Endothelial cell (in vitro differentiated cells): ENCODE measurements around the gene MAP2K3. TPM values are rescaled to one million over a fixed set of nuclear protein-coding genes. Genes with fewer than 3 reads are reported as not detected.
"Not testable (repeated sequence)": the region's sequence is repeated elsewhere in the genome, so short reads cannot be mapped to it uniquely, and the experiment has no call there.

Experiments
- DNase-seq: peaks from one replicate; pipeline ENCODE4 v3.0.0; 2021; ENCODE audit warnings: low spot score
- H3K27ac Mint-ChIP-seq: one replicate; pipeline ENCODE4 v1.8.0; 2021; ENCODE audit warnings: mixed read lengths, inconsistent platforms; ENCODE audit not compliant: unreplicated experiment
- H3K27me3 Mint-ChIP-seq: one replicate; pipeline ENCODE4 v1.8.0; 2021; ENCODE audit warnings: mild to moderate bottlenecking, moderate library complexity, mixed read lengths, inconsistent platforms; ENCODE audit not compliant: unreplicated experiment
- H3K36me3 Mint-ChIP-seq: one replicate; pipeline ENCODE4 v1.8.0; 2021; ENCODE audit warnings: mild to moderate bottlenecking, low read depth, mixed read lengths, inconsistent platforms; ENCODE audit not compliant: unreplicated experiment
- H3K4me1 Mint-ChIP-seq: one replicate; pipeline ENCODE4 v1.8.0; 2021; ENCODE audit warnings: mild to moderate bottlenecking, mixed read lengths, inconsistent platforms; ENCODE audit not compliant: unreplicated experiment
- H3K4me3 Mint-ChIP-seq: one replicate; pipeline ENCODE4 v1.8.0; 2021; ENCODE audit warnings: mild to moderate bottlenecking, mixed read lengths, inconsistent platforms; ENCODE audit not compliant: unreplicated experiment
- H3K9me3 Mint-ChIP-seq: one replicate; pipeline ENCODE4 v1.8.0; 2021; ENCODE audit warnings: mixed read lengths, inconsistent platforms; ENCODE audit not compliant: unreplicated experiment
- total RNA-seq: library from RNA; stranded (reverse); fragmentation: NEBNext Ultra II Directional; extraction: Animal tissue kit (Norgen Biotek cat#: 25700); gene quantifications from one replicate; pipeline ENCODE4 v1.2.1, GENCODE V29; 2021; ENCODE audit not compliant: unreplicated experiment
- TF ChIP-seq, protein P1 (sequence below): fragments of 200-600 bp; sonication (generic); IDR thresholded peaks from one replicate; pipeline ENCODE4 v1.5.0; 2021; ENCODE audit warnings: antibody characterized with exemption; ENCODE audit not compliant: unreplicated experiment

MAP2K3 gene
- total RNA-seq, 1 donor from 2014 or later, result 65.8 TPM

DNA sequence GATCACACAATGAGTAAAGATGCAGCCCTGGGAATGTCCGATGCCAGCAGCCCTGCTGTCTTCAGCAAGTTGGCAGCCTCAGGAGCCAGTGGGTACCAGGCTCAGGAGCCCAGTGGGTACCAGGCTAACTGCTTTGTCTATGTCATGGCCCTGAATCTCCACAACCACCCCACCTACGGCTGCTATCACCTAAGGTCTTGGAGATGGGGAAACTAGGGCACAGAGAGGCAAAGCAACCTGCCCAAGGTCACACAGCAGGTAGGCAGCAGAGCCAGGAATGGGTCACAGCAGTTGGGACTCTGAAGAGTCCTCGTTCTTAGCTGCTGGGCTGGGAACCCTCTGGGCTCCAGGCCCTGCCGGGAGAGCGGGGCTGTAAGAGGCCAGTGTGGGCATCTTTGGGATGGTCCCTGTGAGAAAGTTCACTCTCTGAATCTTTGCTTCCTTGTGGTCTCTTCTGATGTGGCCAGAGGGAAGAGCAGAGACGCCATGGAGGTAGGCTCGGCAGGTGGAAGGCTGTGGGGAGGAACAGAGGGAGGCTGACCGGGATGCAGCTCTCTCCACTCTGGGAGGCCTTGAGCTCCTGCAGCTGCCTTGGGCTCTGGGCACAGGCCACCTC is 57.5 kb downstream of the MAP2K3 start:
- H3K9me3 Mint-ChIP-seq, H3K4me3 Mint-ChIP-seq, H3K4me1 Mint-ChIP-seq, DNase-seq, H3K36me3 Mint-ChIP-seq, H3K27me3 Mint-ChIP-seq, H3K27ac Mint-ChIP-seq: not testable (repeated sequence)

- not testable (repeated sequence) for H3K27ac Mint-ChIP-seq, H3K36me3 Mint-ChIP-seq, H3K27me3 Mint-ChIP-seq, H3K4me1 Mint-ChIP-seq, H3K4me3 Mint-ChIP-seq, DNase-seq, H3K9me3 Mint-ChIP-seq
Measured at GRCh38 chr17:21343061-21343949, 58.8 kb downstream of the MAP2K3 start.

- not testable (repeated sequence) for H3K27me3 Mint-ChIP-seq, H3K36me3 Mint-ChIP-seq, H3K4me1 Mint-ChIP-seq, H3K27ac Mint-ChIP-seq, DNase-seq, H3K4me3 Mint-ChIP-seq, H3K9me3 Mint-ChIP-seq
Measured at GRCh38 chr17:21344801-21345200, 60.3 kb downstream of the MAP2K3 start.

- DNase-seq, result no peak
- H3K9me3 Mint-ChIP-seq, result no peaks in the 10 kb centered on the region
- TF ChIP-seq, protein P1, sequence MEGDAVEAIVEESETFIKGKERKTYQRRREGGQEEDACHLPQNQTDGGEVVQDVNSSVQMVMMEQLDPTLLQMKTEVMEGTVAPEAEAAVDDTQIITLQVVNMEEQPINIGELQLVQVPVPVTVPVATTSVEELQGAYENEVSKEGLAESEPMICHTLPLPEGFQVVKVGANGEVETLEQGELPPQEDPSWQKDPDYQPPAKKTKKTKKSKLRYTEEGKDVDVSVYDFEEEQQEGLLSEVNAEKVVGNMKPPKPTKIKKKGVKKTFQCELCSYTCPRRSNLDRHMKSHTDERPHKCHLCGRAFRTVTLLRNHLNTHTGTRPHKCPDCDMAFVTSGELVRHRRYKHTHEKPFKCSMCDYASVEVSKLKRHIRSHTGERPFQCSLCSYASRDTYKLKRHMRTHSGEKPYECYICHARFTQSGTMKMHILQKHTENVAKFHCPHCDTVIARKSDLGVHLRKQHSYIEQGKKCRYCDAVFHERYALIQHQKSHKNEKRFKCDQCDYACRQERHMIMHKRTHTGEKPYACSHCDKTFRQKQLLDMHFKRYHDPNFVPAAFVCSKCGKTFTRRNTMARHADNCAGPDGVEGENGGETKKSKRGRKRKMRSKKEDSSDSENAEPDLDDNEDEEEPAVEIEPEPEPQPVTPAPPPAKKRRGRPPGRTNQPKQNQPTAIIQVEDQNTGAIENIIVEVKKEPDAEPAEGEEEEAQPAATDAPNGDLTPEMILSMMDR, result no peak
- H3K27ac Mint-ChIP-seq, result no peak overlapping the region
- no peaks in the 10 kb centered on the region for H3K36me3 Mint-ChIP-seq
- H3K4me3 Mint-ChIP-seq, result no peak overlapping the region
- peaks cover 4% of the 10 kb centered on the region for H3K27me3 Mint-ChIP-seq
- H3K4me1 Mint-ChIP-seq, result no peaks in the 10 kb centered on the region
Measured at GRCh38 chr17:21345236-21345635, 60.7 kb downstream of the MAP2K3 start.

DNA sequence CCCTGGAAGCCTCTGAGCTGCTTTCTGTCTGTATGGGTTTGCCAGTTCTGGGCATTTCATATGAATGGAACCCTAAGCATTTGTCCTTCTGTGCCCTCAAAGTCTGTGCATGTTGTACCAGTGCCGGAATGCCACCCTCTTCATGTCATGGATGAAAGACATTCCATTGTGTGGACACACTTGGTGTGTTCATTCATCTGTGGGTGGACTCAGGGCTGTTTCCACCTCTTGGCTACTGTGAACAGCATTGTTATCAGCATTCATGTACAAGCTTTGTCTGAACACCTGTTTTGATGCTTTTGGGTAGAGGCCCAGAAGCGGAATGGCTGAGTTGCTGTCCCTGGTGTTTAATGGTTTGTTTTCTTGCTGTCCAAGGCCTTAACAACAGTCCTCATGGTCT is 61.6 kb downstream of the MAP2K3 start:
- not testable (repeated sequence) for H3K9me3 Mint-ChIP-seq, H3K4me1 Mint-ChIP-seq, H3K27ac Mint-ChIP-seq, H3K36me3 Mint-ChIP-seq, DNase-seq, H3K4me3 Mint-ChIP-seq, H3K27me3 Mint-ChIP-seq

DNA sequence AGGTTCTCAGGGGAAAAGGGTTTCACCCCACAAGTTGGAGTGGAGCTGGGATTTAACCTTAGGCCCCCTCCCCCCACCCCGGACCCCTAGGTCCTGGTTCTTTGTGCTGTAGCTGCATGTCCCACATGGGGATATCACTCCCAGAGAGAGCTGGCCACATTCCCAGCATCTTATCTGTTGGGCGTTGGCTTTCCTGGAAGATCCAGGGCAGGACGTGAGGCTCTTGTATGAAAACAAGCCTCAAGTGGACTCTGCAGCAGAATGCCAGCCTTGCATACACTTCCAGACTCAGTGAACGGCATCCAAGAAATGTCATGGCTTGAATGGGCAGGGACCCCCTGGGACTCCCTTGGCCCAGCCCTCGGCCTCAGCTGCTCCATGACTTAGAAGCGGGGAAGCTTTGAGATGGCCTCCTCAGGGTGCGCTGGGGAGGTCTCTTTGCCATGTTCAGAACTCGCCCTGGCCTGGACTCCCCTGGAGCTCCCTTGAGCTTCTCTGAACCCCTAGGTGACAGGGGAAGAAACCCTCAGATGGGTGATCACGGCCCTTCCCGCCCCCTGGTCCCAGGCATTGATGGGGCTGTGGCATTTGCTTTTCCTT is 62.2 kb downstream of the MAP2K3 start:
- not testable (repeated sequence) for DNase-seq, H3K36me3 Mint-ChIP-seq, H3K4me1 Mint-ChIP-seq, H3K27me3 Mint-ChIP-seq, H3K4me3 Mint-ChIP-seq, H3K27ac Mint-ChIP-seq, H3K9me3 Mint-ChIP-seq

DNA sequence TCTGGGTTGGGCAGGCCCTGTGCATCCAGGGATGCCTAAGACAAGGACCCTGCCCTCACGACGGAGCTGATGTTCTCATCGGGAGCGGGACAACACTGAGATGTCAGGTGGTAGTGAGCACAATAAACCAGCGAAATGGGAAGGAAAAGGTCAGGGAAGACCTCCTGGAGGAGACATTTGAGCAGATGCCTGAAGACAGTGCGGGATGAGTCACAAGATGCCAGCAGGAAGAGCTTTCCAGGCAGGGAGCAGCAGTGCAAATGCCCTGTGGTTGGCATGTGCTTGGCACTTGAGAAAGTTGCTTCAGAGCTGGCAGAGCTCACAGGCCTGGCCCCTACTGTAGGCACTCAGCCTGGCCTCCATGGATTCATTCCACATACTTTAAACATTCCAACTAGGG is 63.1 kb downstream of the MAP2K3 start:
- H3K27ac Mint-ChIP-seq, H3K4me3 Mint-ChIP-seq, DNase-seq, H3K9me3 Mint-ChIP-seq, H3K27me3 Mint-ChIP-seq, H3K4me1 Mint-ChIP-seq, H3K36me3 Mint-ChIP-seq: not testable (repeated sequence)

DNA sequence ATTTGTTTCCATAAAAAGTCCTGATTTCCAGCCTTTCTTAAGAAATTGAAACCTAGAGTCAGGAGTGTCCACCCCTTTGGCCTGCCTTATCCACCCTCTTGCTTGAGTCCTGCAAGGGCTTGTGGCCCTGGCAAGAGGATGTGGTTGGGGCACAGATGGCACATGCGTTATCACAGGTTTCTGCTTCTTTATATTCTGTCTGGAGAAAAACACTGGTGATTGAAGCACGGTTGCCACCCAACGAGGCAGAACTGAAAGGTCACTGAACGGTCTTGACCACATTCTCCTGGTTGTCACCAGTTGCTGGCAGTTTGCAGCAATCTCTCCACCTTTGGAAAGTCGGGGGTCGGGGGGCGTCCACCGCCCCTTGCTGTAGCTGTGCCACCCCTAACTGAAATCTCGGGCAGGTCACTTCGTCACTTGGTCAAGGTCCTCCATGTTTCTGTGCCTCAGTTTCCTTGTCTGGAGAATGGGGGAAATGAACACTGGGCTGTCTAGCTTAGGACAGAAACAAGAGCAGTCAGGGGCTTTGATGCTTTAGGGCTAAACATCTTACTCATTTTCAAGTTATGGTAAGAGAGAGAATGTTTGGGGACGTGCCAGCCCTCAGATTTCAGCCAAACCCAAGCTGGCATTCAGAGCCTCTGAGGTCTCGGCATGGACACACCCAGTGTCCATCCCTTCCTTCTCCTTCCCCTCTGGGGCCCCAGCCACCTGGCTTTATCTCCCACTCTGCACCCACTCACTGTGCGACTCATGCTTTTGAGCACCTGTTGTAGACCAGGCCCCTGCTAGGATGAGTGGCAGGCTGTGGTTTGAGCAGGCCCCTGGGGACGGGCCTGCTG is 63.8 kb downstream of the MAP2K3 start:
- not testable (repeated sequence) for H3K27ac Mint-ChIP-seq, H3K27me3 Mint-ChIP-seq, H3K9me3 Mint-ChIP-seq, H3K4me3 Mint-ChIP-seq, DNase-seq, H3K36me3 Mint-ChIP-seq, H3K4me1 Mint-ChIP-seq

GRCh38 chr17:21348926-21349261 is 64.4 kb downstream of the MAP2K3 start:
- DNase-seq, H3K4me3 Mint-ChIP-seq, H3K36me3 Mint-ChIP-seq, H3K27me3 Mint-ChIP-seq, H3K27ac Mint-ChIP-seq, H3K4me1 Mint-ChIP-seq, H3K9me3 Mint-ChIP-seq: not testable (repeated sequence)

DNA sequence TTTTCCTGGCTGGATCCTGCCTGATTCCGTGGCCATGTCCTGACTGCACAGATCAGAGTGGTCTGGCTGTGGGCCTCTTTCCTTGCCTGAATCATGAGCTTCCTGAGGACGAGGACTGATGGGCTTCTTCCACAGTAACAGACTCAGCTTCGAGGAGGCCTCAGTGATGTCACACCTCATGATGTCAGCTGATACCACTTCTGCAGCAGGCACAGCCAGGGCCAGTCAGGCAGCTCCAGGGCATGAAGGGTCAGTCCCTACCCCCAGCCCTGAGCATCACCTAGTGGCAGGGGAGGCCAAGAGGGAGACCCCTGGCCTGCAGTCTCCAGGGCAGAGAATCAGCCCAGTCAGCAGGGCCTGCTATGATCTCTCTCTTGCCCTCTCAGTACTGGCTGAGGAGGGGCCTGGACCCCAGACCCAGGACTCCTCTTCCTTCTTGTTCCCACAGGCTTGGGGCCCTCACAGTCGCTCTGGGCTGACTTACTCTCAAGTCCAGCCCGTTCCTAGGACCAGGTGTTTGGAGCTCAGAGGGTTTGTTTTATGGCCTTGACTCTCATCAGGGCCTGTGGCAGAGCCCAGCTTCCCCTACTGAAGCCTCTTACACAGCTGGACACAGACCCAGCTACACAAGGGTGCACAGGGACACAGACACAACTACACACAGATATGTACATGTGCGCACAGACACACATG is 65.0 kb downstream of the MAP2K3 start:
- not testable (repeated sequence) for H3K4me1 Mint-ChIP-seq, DNase-seq, H3K9me3 Mint-ChIP-seq, H3K27me3 Mint-ChIP-seq, H3K4me3 Mint-ChIP-seq, H3K36me3 Mint-ChIP-seq
- peak overlapping the region; percentile 0 for H3K27ac Mint-ChIP-seq
